Choroid plexus epithelial cell (primary cell): ENCODE measurements around the gene TRAPPC5.

Experiments
- DNase-seq: peaks from one replicate; pipeline ENCODE4 v3.0.0-alpha.2; 2010; ENCODE audit warnings: low read depth
- H3K4me3 ChIP-seq: 2 replicates; pipeline ENCODE4 v1.5.1; 2011; ENCODE audit warnings: low read depth, mild to moderate bottlenecking, control low read depth, low read length, moderate library complexity
- CTCF ChIP-seq: conservative IDR thresholded peaks from 2 replicates; pipeline ENCODE4 v1.5.1; 2011; ENCODE audit warnings: low read depth, mild to moderate bottlenecking, control low read depth, inconsistent platforms, low read length, moderate library complexity

TRAPPC5 gene

DNA sequence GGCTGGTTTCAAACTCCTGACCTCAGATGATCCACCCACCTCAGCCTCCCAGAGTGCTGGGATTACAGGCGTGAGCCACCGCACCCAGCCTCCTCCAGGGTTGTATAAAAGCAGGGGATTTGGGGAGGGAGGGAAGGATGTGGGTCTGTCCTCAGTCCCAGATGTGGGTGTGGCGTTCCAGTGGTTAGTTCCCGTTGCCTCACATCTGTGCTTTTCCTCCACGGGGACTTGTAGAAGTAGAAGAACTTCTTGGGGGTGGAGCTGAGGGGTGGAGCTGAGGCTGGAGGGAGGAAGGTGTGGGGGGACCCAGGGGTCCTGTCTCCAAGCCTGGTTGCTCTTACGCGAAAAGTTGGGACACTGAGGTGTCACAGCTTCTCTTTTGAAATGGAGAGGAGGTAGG is 4.3 kb upstream of the TRAPPC5 start:
- H3K4me3 ChIP-seq = no peak overlapping the region

GRCh38 chr19:7676854-7677253 is 3.8 kb upstream of the TRAPPC5 start, which contains the start of gene MCEMP1:
Gene MCEMP1 (plus strand): TSS chr19:7677090. CDS start chr19:7677121, 31 bp downstream.
- DNase-seq = no peak
- TF ChIP-seq CTCF = no peak
- H3K4me3 ChIP-seq = no peak within 1 kb of the TSS

More for the DNA sequence above, 4.3 kb upstream of the TRAPPC5 start:
- no peak for TF ChIP-seq CTCF
- no peak for DNase-seq

- H3K4me3 ChIP-seq = no peak overlapping the region
- TF ChIP-seq CTCF = no peak
- DNase-seq = no peak
Observed at GRCh38 chr19:7677669-7678311, 2.8 kb upstream of the TRAPPC5 start.

GRCh38 chr19:7678971-7679751 is 1.5 kb upstream of the TRAPPC5 start:
- DNase-seq = no peak
- no peak for TF ChIP-seq CTCF
- H3K4me3 ChIP-seq = no peak overlapping the region

GRCh38 chr19:7679771-7680605 is 645 bp upstream of the TRAPPC5 start:
- no peak for TF ChIP-seq CTCF
- peak overlapping the region; percentile 34 for H3K4me3 ChIP-seq
- no peak for DNase-seq

DNA sequence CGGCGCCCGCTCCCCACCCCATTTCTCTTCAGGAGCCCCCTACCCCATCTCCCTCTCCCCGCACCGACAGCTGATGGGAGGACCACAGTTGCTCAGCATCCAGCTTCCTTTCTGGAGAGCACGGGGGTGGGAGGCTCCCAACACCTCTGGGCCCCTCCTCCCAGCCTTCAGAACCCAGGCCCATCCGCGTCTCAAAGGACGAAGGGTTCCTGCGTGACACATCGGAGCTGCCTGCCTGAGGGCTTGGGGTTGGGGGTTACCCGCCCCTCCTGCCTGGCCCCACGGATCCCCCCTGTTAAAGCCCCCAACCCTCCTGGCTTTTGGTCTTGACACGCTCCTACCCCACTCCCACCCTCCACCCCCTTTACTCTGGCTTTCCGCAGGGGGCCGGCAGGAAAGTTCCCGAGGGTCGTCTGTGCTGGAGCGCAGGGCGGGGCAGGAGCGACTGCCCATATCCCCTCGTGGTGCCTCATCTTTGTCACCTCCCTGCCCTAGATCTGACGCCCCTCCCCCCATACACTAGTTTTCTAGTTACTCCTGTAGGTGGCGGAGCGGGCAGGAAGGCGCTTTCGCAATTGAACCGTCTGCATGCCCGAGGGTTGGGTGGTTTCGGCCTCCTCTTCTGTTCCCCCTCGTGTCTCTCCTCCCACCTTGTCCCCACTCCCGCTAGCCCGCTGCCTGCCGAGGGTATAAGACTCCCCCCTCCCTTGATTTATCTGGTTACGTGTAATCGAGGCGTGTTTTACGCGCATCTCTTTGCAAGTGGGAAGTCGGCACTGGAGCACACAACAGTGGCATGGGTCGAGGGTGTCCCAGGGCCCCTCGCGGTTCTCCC is 924 bp downstream of the TRAPPC5 start:
- peak overlapping the region; percentile 95 for H3K4me3 ChIP-seq
- DNase-seq = peak; percentile 79
- peak; percentile 78 for TF ChIP-seq CTCF
